ENCODE measurements around the gene GOLGA5.
A peak's percentile ranks its signal among the peaks of the same experiment; 100 is the strongest.
"Not testable (repeated sequence)": the region's sequence is repeated elsewhere in the genome, so short reads cannot be mapped to it uniquely, and the experiment has no call there.

Gene GOLGA5

GRCh38 chr14:92813201-92813600 lies 19.1 kb downstream of the GOLGA5 start:
- FAIRE-seq = no peak
- no peak for TF ChIP-seq POU2F2 (IDR thresholded peaks at IDR 0.05; ENCODE audit: low read depth, low read length)
- no peak for TF ChIP-seq SPI1 (IDR thresholded peaks at IDR 0.05; ENCODE audit: low read depth, low read length)
- TF ChIP-seq POLR2A (IDR thresholded peaks at IDR 0.05; ENCODE audit: low read depth, low read length) = no peak
- no peak for TF ChIP-seq TAF1 (IDR thresholded peaks at IDR 0.05; ENCODE audit: low read depth, low read length)
- no peak for TF ChIP-seq PAX5 (IDR thresholded peaks at IDR 0.05; ENCODE audit: insufficient read depth, low read length, severe bottlenecking)
- TF ChIP-seq POLR2AphosphoS5 (IDR thresholded peaks at IDR 0.05; ENCODE audit: low read depth, low read length) = no peak
- no peak for DNase-seq (ENCODE audit: insufficient read length, low spot score)

- DNase-seq (ENCODE audit: insufficient read length, low spot score) (no peak), FAIRE-seq (no peak)
These were observed 25.0 kb downstream of the GOLGA5 start for GRCh38 chr14:92819011-92819597.

GRCh38 chr14:92819680-92820535 lies 25.8 kb downstream of the GOLGA5 start:
- DNase-seq (ENCODE audit: insufficient read length, low spot score); FAIRE-seq: not testable (repeated sequence)

More at GRCh38 chr14:92819011-92819597, 25.0 kb downstream of the GOLGA5 start:
- TF ChIP-seq POLR2A (IDR thresholded peaks at IDR 0.05; ENCODE audit: low read depth, low read length) (no peak), POLR2AphosphoS5 (IDR thresholded peaks at IDR 0.05; ENCODE audit: low read depth, low read length) (no peak), POU2F2 (IDR thresholded peaks at IDR 0.05; ENCODE audit: low read depth, low read length) (no peak), TAF1 (IDR thresholded peaks at IDR 0.05; ENCODE audit: low read depth, low read length) (no peak), PAX5 (IDR thresholded peaks at IDR 0.05; ENCODE audit: insufficient read depth, low read length, severe bottlenecking) (no peak), SPI1 (IDR thresholded peaks at IDR 0.05; ENCODE audit: low read depth, low read length) (no peak)

GRCh38 chr14:92820536-92820840 lies 26.4 kb downstream of the GOLGA5 start:
- not testable (repeated sequence) for DNase-seq (ENCODE audit: insufficient read length, low spot score); FAIRE-seq

- TF ChIP-seq TAF1 (IDR thresholded peaks at IDR 0.05; ENCODE audit: low read depth, low read length) (no peak), SPI1 (IDR thresholded peaks at IDR 0.05; ENCODE audit: low read depth, low read length) (no peak), POU2F2 (IDR thresholded peaks at IDR 0.05; ENCODE audit: low read depth, low read length) (no peak), POLR2A (IDR thresholded peaks at IDR 0.05; ENCODE audit: low read depth, low read length) (no peak), POLR2AphosphoS5 (IDR thresholded peaks at IDR 0.05; ENCODE audit: low read depth, low read length) (no peak), PAX5 (IDR thresholded peaks at IDR 0.05; ENCODE audit: insufficient read depth, low read length, severe bottlenecking) (no peak)
- DNase-seq (ENCODE audit: insufficient read length, low spot score) = no peak
- peak; percentile 43 for FAIRE-seq
These were observed 36.8 kb downstream of the GOLGA5 start for GRCh38 chr14:92830902-92831301.

- FAIRE-seq = peak; percentile 47
- no peak for DNase-seq (ENCODE audit: insufficient read length, low spot score)
- no peak for TF ChIP-seq POU2F2 (IDR thresholded peaks at IDR 0.05; ENCODE audit: low read depth, low read length)
- no peak for TF ChIP-seq POLR2AphosphoS5 (IDR thresholded peaks at IDR 0.05; ENCODE audit: low read depth, low read length)
- no peak for TF ChIP-seq POLR2A (IDR thresholded peaks at IDR 0.05; ENCODE audit: low read depth, low read length)
- no peak for TF ChIP-seq PAX5 (IDR thresholded peaks at IDR 0.05; ENCODE audit: insufficient read depth, low read length, severe bottlenecking)
- no peak for TF ChIP-seq TAF1 (IDR thresholded peaks at IDR 0.05; ENCODE audit: low read depth, low read length)
- TF ChIP-seq SPI1 (IDR thresholded peaks at IDR 0.05; ENCODE audit: low read depth, low read length) = no peak
These were observed 38.1 kb downstream of the GOLGA5 start for GRCh38 chr14:92832137-92832700.

GRCh38 chr14:92841930-92842329 lies 47.8 kb downstream of the GOLGA5 start:
- DNase-seq (ENCODE audit: insufficient read length, low spot score) (no peak), FAIRE-seq (no peak)
- TF ChIP-seq POLR2AphosphoS5 (IDR thresholded peaks at IDR 0.05; ENCODE audit: low read depth, low read length) (no peak), POLR2A (IDR thresholded peaks at IDR 0.05; ENCODE audit: low read depth, low read length) (no peak), PAX5 (IDR thresholded peaks at IDR 0.05; ENCODE audit: insufficient read depth, low read length, severe bottlenecking) (no peak), SPI1 (IDR thresholded peaks at IDR 0.05; ENCODE audit: low read depth, low read length) (no peak), POU2F2 (IDR thresholded peaks at IDR 0.05; ENCODE audit: low read depth, low read length) (no peak), TAF1 (IDR thresholded peaks at IDR 0.05; ENCODE audit: low read depth, low read length) (no peak)

GRCh38 chr14:92844204-92844603 lies 50.1 kb downstream of the GOLGA5 start:
- no peak for TF ChIP-seq PAX5 (IDR thresholded peaks at IDR 0.05; ENCODE audit: insufficient read depth, low read length, severe bottlenecking)
- TF ChIP-seq POU2F2 (IDR thresholded peaks at IDR 0.05; ENCODE audit: low read depth, low read length) = 0 out of 2 replicates have a peak, but pooled peaks have one; percentile 20
- no peak for FAIRE-seq
- DNase-seq (ENCODE audit: insufficient read length, low spot score) = no peak

GRCh38 chr14:92846162-92846897 lies 52.2 kb downstream of the GOLGA5 start:
- TF ChIP-seq TAF1 (IDR thresholded peaks at IDR 0.05; ENCODE audit: low read depth, low read length) = no peak
- TF ChIP-seq POLR2AphosphoS5 (IDR thresholded peaks at IDR 0.05; ENCODE audit: low read depth, low read length) = no peak
- TF ChIP-seq PAX5 (IDR thresholded peaks at IDR 0.05; ENCODE audit: insufficient read depth, low read length, severe bottlenecking) = no peak
- peak; percentile 80 for TF ChIP-seq POU2F2 (IDR thresholded peaks at IDR 0.05; ENCODE audit: low read depth, low read length)
- TF ChIP-seq SPI1 (IDR thresholded peaks at IDR 0.05; ENCODE audit: low read depth, low read length) = peak; percentile 78
- no peak for TF ChIP-seq POLR2A (IDR thresholded peaks at IDR 0.05; ENCODE audit: low read depth, low read length)
- DNase-seq (ENCODE audit: insufficient read length, low spot score) (peak; percentile 35), FAIRE-seq (peak; percentile 91)

Measured in GM12891 (cell line).